Activated T-helper 1 cell treated with Interleukin-2 at 50 U/mL for 16 hours (primary cell): ENCODE data around the gene LRP10.
A peak's percentile ranks its signal among the peaks of the same experiment; 100 is the strongest.
"Not testable (repeated sequence)": the region's sequence is repeated elsewhere in the genome, so short reads cannot be mapped to it uniquely, and the experiment has no call there.

ENCODE experiments used
- DNase-seq: peaks from one replicate; pipeline ENCODE4 v3.0.0-alpha.2; 2020; ENCODE audit warnings: low read depth

LRP10 gene

GRCh38 chr14:22887260-22887989 lies 15.9 kb downstream of the LRP10 start:
- peak; percentile 17 for DNase-seq

GRCh38 chr14:22887990-22888378 lies 16.4 kb downstream of the LRP10 start:
- no peak for DNase-seq

- no peak for DNase-seq
Measured at GRCh38 chr14:22888662-22889061, 17.1 kb downstream of the LRP10 start.

GRCh38 chr14:22890416-22890815 lies 18.9 kb downstream of the LRP10 start:
- DNase-seq: no peak

GRCh38 chr14:22892488-22892887 lies 20.9 kb downstream of the LRP10 start:
- no peak for DNase-seq

- DNase-seq: no peak
Measured at GRCh38 chr14:22893706-22894105, 22.2 kb downstream of the LRP10 start.

GRCh38 chr14:22895402-22895801 lies 23.9 kb downstream of the LRP10 start:
- no peak for DNase-seq

GRCh38 chr14:22896356-22896755 lies 24.8 kb downstream of the LRP10 start:
- DNase-seq: no peak

- DNase-seq: no peak
Measured at GRCh38 chr14:22896760-22897159, 25.2 kb downstream of the LRP10 start.

- no peak for DNase-seq
Measured at GRCh38 chr14:22897357-22897756, 25.8 kb downstream of the LRP10 start.

GRCh38 chr14:22898302-22899090 lies 27.0 kb downstream of the LRP10 start:
- no peak for DNase-seq

- no peak for DNase-seq
Measured at GRCh38 chr14:22900081-22900799, 28.7 kb downstream of the LRP10 start.

- no peak for DNase-seq
Measured at GRCh38 chr14:22901799-22902198, 30.3 kb downstream of the LRP10 start.

GRCh38 chr14:22903742-22904087 lies 32.2 kb downstream of the LRP10 start:
- no peak for DNase-seq

- DNase-seq: no peak
Measured at GRCh38 chr14:22905627-22906026, 34.1 kb downstream of the LRP10 start.

- DNase-seq: no peak
Measured at GRCh38 chr14:22906073-22906472, 34.5 kb downstream of the LRP10 start.

- no peak for DNase-seq
Measured at GRCh38 chr14:22907429-22907828, 35.9 kb downstream of the LRP10 start.

GRCh38 chr14:22908601-22909000 lies 37.1 kb downstream of the LRP10 start:
- no peak for DNase-seq

GRCh38 chr14:22910916-22911315 lies 39.4 kb downstream of the LRP10 start:
- no peak for DNase-seq

- DNase-seq: not testable (repeated sequence)
Measured at GRCh38 chr14:22914836-22915235, 43.3 kb downstream of the LRP10 start.

GRCh38 chr14:22915886-22916521 lies 44.5 kb downstream of the LRP10 start:
- no peak for DNase-seq

GRCh38 chr14:22918804-22919600 lies 47.5 kb downstream of the LRP10 start, which contains the start of gene RBM23:
Gene RBM23 (minus strand): TSS chr14:22919149.
- peak; percentile 98 for DNase-seq
